ENCODE data around the gene NPNT.

The NPNT gene

GRCh38 chr4:105870963-105871362 lies 24.3 kb upstream of the NPNT start:
- H3K4me3 ChIP-seq (ENCODE audit: low read depth, low read length) = no peak overlapping the region
- TF ChIP-seq, protein P1, sequence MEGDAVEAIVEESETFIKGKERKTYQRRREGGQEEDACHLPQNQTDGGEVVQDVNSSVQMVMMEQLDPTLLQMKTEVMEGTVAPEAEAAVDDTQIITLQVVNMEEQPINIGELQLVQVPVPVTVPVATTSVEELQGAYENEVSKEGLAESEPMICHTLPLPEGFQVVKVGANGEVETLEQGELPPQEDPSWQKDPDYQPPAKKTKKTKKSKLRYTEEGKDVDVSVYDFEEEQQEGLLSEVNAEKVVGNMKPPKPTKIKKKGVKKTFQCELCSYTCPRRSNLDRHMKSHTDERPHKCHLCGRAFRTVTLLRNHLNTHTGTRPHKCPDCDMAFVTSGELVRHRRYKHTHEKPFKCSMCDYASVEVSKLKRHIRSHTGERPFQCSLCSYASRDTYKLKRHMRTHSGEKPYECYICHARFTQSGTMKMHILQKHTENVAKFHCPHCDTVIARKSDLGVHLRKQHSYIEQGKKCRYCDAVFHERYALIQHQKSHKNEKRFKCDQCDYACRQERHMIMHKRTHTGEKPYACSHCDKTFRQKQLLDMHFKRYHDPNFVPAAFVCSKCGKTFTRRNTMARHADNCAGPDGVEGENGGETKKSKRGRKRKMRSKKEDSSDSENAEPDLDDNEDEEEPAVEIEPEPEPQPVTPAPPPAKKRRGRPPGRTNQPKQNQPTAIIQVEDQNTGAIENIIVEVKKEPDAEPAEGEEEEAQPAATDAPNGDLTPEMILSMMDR (IDR thresholded peaks at IDR 0.05; ENCODE audit: low read depth, low read length, missing control alignments) = no peak
- DNase-seq (ENCODE audit: low read depth) = no peak

- DNase-seq (ENCODE audit: low read depth) = no peak
- TF ChIP-seq, protein P1 (IDR thresholded peaks at IDR 0.05; ENCODE audit: low read depth, low read length, missing control alignments) = no peak
- no peak overlapping the region for H3K4me3 ChIP-seq (ENCODE audit: low read depth, low read length)
Measured at GRCh38 chr4:105871997-105872396, 23.3 kb upstream of the NPNT start.

DNA sequence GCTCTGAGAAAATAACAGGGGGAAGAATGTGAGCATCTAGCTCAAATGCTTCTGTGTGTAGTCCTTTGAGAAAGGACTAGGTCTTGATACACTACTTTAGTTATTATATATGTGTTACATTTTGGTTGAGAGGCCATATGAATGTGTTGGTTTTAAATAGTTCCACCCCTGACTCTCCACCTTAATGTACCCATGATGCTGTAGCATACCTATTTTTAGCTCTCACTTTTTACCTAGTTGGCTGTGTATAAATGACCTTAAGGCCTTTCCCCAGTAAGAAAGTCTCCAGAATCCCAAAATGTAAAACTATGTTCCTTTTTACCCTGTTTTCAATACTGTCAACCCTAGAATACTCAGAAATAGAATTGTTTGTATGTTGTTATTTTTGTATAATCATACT lies 20.0 kb upstream of the NPNT start:
- no peak overlapping the region for H3K4me3 ChIP-seq (ENCODE audit: low read depth, low read length)
- no peak for DNase-seq (ENCODE audit: low read depth)
- TF ChIP-seq, protein P1 (IDR thresholded peaks at IDR 0.05; ENCODE audit: low read depth, low read length, missing control alignments) = no peak

GRCh38 chr4:105878668-105879067 lies 16.6 kb upstream of the NPNT start:
- TF ChIP-seq, protein P1 (IDR thresholded peaks at IDR 0.05; ENCODE audit: low read depth, low read length, missing control alignments) = no peak
- H3K4me3 ChIP-seq (ENCODE audit: low read depth, low read length) = no peak overlapping the region
- DNase-seq (ENCODE audit: low read depth) = no peak

- TF ChIP-seq, protein P1 (IDR thresholded peaks at IDR 0.05; ENCODE audit: low read depth, low read length, missing control alignments) = no peak
- DNase-seq (ENCODE audit: low read depth) = no peak
- H3K4me3 ChIP-seq (ENCODE audit: low read depth, low read length) = no peak overlapping the region
Measured at GRCh38 chr4:105887508-105887907, 7.8 kb upstream of the NPNT start.

- TF ChIP-seq, protein P1 (IDR thresholded peaks at IDR 0.05; ENCODE audit: low read depth, low read length, missing control alignments) = peak; percentile 26
- peak overlapping the region; percentile 81 for H3K4me3 ChIP-seq (ENCODE audit: low read depth, low read length)
- DNase-seq (ENCODE audit: low read depth) = no peak
Measured at GRCh38 chr4:105895583-105896460, 551 bp downstream of the NPNT start.
